HG02642 (cell line): ENCODE results near the gene RNF220.
"Not testable (repeated sequence)": the region's sequence is repeated elsewhere in the genome, so short reads cannot be mapped to it uniquely, and the experiment has no call there.

Experiments used
- ATAC-seq: cut with Tn5 transposase; IDR thresholded peaks from one replicate; pipeline ENCODE4 v1.9.1; 2021; ENCODE audit warnings: mild to moderate bottlenecking; ENCODE audit not compliant: unreplicated experiment, poor library complexity

RNF220 gene

GRCh38 chr1:44485229-44485933, 80.3 kb downstream of the RNF220 start:
- ATAC-seq = no peak

GRCh38 chr1:44485934-44486460, 80.9 kb downstream of the RNF220 start:
- ATAC-seq = no peak

- ATAC-seq = no peak
Observed at GRCh38 chr1:44489481-44489880, 84.4 kb downstream of the RNF220 start.

GRCh38 chr1:44496541-44497171, 91.6 kb downstream of the RNF220 start:
- ATAC-seq = no peak

- no peak for ATAC-seq
Observed at GRCh38 chr1:44497422-44498170, 92.5 kb downstream of the RNF220 start.

GRCh38 chr1:44499306-44499705, 94.3 kb downstream of the RNF220 start:
- no peak for ATAC-seq

GRCh38 chr1:44500181-44501046, 95.4 kb downstream of the RNF220 start:
- no peak for ATAC-seq

GRCh38 chr1:44501047-44501890, 96.2 kb downstream of the RNF220 start:
- ATAC-seq = no peak

- ATAC-seq = not testable (repeated sequence)
Observed at GRCh38 chr1:44502823-44503222, 97.8 kb downstream of the RNF220 start.

GRCh38 chr1:44503625-44504024, 98.6 kb downstream of the RNF220 start:
- no peak for ATAC-seq

- ATAC-seq = no peak
Observed at GRCh38 chr1:44505210-44505993, 100.3 kb downstream of the RNF220 start.

- no peak for ATAC-seq
Observed at GRCh38 chr1:44507490-44508396, 102.7 kb downstream of the RNF220 start.

GRCh38 chr1:44508397-44508745, 103.3 kb downstream of the RNF220 start:
- ATAC-seq = no peak

GRCh38 chr1:44511363-44511762, 106.3 kb downstream of the RNF220 start:
- ATAC-seq = no peak

- ATAC-seq = no peak
Observed at GRCh38 chr1:44511769-44512168, 106.7 kb downstream of the RNF220 start.

- no peak for ATAC-seq
Observed at GRCh38 chr1:44512313-44512885, 107.3 kb downstream of the RNF220 start.

- no peak for ATAC-seq
Observed at GRCh38 chr1:44513111-44513510, 108.1 kb downstream of the RNF220 start.
